Activated naive CD4-positive, alpha-beta T cell treated with anti-CD3 and anti-CD28 coated beads for 36 hours (primary cell): ENCODE results near the gene MAPK6. TPM values are rescaled to one million over a fixed set of nuclear protein-coding genes. Genes with fewer than 3 reads are reported as not detected.
"Not testable (repeated sequence)": the region's sequence is repeated elsewhere in the genome, so short reads cannot be mapped to it uniquely, and the experiment has no call there.

Experiments used
- CTCF ChIA-PET: fragments of 350-600 bp; sonication (Branson Sonifier 250); formaldehyde crosslinking; loops from one replicate; lab custom pipeline; 2021; ENCODE audit warnings: antibody characterized with exemption; lab: Charles Lee
- DNase-seq: peaks from one replicate; pipeline ENCODE4 v3.0.0-alpha.2; 2020
- H3K27ac Mint-ChIP-seq: one replicate; pipeline ENCODE4 v1.8.0; 2021; ENCODE audit warnings: mild to moderate bottlenecking, mixed read lengths
- H3K27me3 Mint-ChIP-seq: one replicate; pipeline ENCODE4 v1.8.0; 2021; ENCODE audit warnings: low read depth, mixed read lengths
- H3K36me3 Mint-ChIP-seq: one replicate; pipeline ENCODE4 v1.8.0; 2021; ENCODE audit warnings: low read depth, mixed read lengths
- H3K4me1 Mint-ChIP-seq: one replicate; pipeline ENCODE4 v1.8.0; 2021; ENCODE audit warnings: low read depth, mixed read lengths
- H3K4me3 Mint-ChIP-seq: one replicate; pipeline ENCODE4 v1.8.0; 2021; ENCODE audit warnings: mild to moderate bottlenecking, moderate library complexity, mixed read lengths
- H3K9me3 Mint-ChIP-seq: one replicate; pipeline ENCODE4 v1.8.0; 2021; ENCODE audit warnings: mixed read lengths
- intact Hi-C: fragments of 100-400 bp; cut with micrococcal nuclease; formaldehyde crosslinking; loops from one replicate; pipeline ENCODE4 v1.15.1; 2023
- total RNA-seq, 2 experiments: library from RNA; stranded (reverse); gene quantifications; one replicate each; pipeline ENCODE4 v1.2.3, GENCODE V29; 2021

Gene MAPK6
- total RNA-seq, 2 experiments from 2014 or later, result 16.7 to 17.2 TPM

DNA sequence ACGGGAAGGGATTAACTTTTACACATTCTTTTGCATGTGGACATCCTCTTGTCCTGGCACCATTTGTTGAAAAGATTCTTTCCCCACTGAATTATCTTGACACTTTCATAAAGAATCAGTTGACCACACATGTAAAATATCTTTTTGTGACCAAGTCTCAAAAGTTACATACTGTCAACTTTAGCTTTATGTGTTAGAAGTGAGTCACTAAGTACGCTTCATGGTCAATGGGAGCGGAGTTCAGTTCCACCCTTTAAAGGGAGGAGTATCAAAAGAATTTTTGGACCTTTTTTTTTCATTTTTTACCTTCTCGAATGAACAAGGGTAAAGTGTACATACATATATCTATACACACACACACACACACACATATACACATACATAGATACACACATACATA is 35.4 kb downstream of the MAPK6 start:
- no peaks in the 10 kb centered on the region for H3K9me3 Mint-ChIP-seq
- H3K27ac Mint-ChIP-seq, result no peak overlapping the region
- H3K36me3 Mint-ChIP-seq, result peaks cover 18% of the 10 kb centered on the region
- CTCF ChIA-PET, result interaction anchor here (0.6 to 0.7 kb wide), 2 partner anchors 24 to 1640 kb away, joined by 3 to 4 read pairs; no protein-coding TSS in a partner anchor
- intact Hi-C loops, result no loop called here
- H3K4me3 Mint-ChIP-seq, result no peak overlapping the region
- no peak for DNase-seq
- no peaks in the 10 kb centered on the region for H3K4me1 Mint-ChIP-seq
- no peaks in the 10 kb centered on the region for H3K27me3 Mint-ChIP-seq

GRCh38 chr15:52054858-52055257 is 35.8 kb downstream of the MAPK6 start:
- H3K4me3 Mint-ChIP-seq, H3K9me3 Mint-ChIP-seq, intact Hi-C loops, H3K4me1 Mint-ChIP-seq, H3K27me3 Mint-ChIP-seq, DNase-seq, H3K27ac Mint-ChIP-seq: not testable (repeated sequence)
- CTCF ChIA-PET, result interaction anchor here (0.6 kb wide), 1 partner anchor 1641 kb away, joined by 3 read pairs; no protein-coding TSS in a partner anchor
- H3K36me3 Mint-ChIP-seq, result peaks cover 17% of the 10 kb centered on the region

- H3K27me3 Mint-ChIP-seq, result no peaks in the 10 kb centered on the region
- no peaks in the 10 kb centered on the region for H3K4me1 Mint-ChIP-seq
- intact Hi-C loops, result no loop called here
- no peaks in the 10 kb centered on the region for H3K9me3 Mint-ChIP-seq
- CTCF ChIA-PET, result no interaction called here
- H3K4me3 Mint-ChIP-seq, result no peak overlapping the region
- DNase-seq, result no peak
- peaks cover 16% of the 10 kb centered on the region for H3K36me3 Mint-ChIP-seq
- no peak overlapping the region for H3K27ac Mint-ChIP-seq
These were observed 37.0 kb downstream of the MAPK6 start for GRCh38 chr15:52056001-52056400.

GRCh38 chr15:52056496-52056895 is 37.5 kb downstream of the MAPK6 start:
- intact Hi-C loops, result no loop called here
- H3K4me1 Mint-ChIP-seq, result no peaks in the 10 kb centered on the region
- DNase-seq, result no peak
- no peaks in the 10 kb centered on the region for H3K9me3 Mint-ChIP-seq
- CTCF ChIA-PET, result no interaction called here
- peaks cover 18% of the 10 kb centered on the region for H3K36me3 Mint-ChIP-seq
- no peak overlapping the region for H3K4me3 Mint-ChIP-seq
- no peak overlapping the region for H3K27ac Mint-ChIP-seq
- H3K27me3 Mint-ChIP-seq, result no peaks in the 10 kb centered on the region

DNA sequence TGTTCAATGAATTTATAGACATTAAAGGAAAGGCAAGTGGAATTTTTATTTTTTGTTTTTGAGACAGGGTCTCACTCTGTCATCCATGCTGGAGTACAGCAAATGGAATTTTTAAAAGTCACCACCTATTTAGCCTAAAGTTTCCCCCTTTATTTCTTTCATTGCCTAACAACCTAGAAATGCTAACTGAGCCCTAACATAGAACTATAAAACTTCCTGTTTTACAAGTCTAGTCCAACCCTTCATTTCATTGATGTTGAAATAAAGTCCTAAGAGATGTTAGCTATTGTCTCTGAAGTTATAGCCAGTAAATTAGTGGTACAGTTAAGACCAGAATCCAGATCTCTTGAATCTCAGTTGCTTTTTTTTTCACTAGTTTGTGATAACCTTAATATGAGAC is 39.0 kb downstream of the MAPK6 start:
- CTCF ChIA-PET, result interaction anchor here (1.1 kb wide), 1 partner anchor 150 kb away, joined by 5 read pairs; no protein-coding TSS in a partner anchor
- H3K36me3 Mint-ChIP-seq, result peaks cover 13% of the 10 kb centered on the region
- intact Hi-C loops, result no loop called here

DNA sequence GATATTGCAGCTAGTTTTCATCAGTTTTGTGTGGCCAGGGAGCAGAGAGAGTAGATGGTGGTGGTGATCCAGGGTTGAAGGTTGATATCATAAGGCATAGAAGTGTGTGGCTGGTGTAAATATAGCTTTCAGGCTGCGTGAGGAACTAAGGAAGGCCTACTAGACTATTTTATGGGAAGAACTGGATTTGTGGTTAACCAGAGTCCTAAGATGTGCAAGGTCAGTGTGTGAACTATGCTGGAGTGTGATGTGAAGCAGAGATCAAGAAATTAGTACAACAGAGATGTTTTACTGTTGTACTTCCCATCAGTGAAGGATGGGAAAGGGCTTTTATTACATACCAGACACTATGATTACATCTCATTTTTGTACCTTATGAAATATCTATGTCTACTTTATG is 41.5 kb downstream of the MAPK6 start:
- CTCF ChIA-PET, result interaction anchor here (0.9 to 1.1 kb wide), 2 partner anchors 9 to 18 kb away, joined by 3 to 5 read pairs; no protein-coding TSS in a partner anchor
- peaks cover 20% of the 10 kb centered on the region for H3K36me3 Mint-ChIP-seq
- intact Hi-C loops, result no loop called here
- no peak overlapping the region for H3K27ac Mint-ChIP-seq
- H3K4me1 Mint-ChIP-seq, result no peaks in the 10 kb centered on the region
- no peak for DNase-seq
- H3K9me3 Mint-ChIP-seq, result no peaks in the 10 kb centered on the region
- H3K4me3 Mint-ChIP-seq, result no peak overlapping the region
- H3K27me3 Mint-ChIP-seq, result no peaks in the 10 kb centered on the region

More for the DNA sequence above, 39.0 kb downstream of the MAPK6 start:
- no peaks in the 10 kb centered on the region for H3K9me3 Mint-ChIP-seq
- H3K4me3 Mint-ChIP-seq, result no peak overlapping the region
- DNase-seq, result no peak
- H3K27me3 Mint-ChIP-seq, result no peaks in the 10 kb centered on the region
- no peak overlapping the region for H3K27ac Mint-ChIP-seq
- H3K4me1 Mint-ChIP-seq, result no peaks in the 10 kb centered on the region

DNA sequence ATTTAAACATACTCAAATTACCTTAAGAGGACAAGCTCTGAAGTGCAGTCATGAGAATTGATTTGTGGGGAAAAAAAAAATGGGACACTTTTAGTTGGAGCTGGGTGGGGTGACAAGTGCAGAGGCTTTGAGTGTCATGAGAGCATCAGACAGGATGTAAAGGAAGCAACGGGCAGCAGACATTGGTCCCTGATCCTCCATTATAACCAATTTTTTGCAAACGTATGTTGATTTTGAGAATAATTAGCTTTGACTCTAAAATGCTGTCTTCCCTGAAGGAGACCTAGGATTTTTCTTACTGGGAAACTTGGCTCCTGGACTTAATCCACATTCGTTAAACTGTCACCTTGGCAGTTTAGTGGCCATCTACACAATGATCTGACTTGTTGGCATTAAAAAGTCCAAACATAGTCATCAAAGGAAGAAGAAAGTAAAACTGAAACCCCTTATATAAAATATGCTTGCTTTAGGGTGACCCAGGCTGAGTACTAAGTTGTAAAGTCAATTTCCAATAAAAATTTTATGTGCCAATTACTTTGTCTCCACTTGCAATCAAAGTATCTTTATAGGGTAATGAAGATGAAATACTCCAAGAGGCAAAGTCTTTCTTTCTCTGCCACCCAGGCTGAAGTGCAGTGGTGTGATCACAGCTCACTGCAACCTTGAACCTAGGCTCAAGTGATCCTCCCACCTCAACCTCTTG is 48.0 kb downstream of the MAPK6 start:
- Mint-ChIP-seq H3K4me1 (peaks cover 15% of the 10 kb centered on the region), H3K36me3 (peaks cover 15% of the 10 kb centered on the region), H3K9me3 (no peaks in the 10 kb centered on the region), H3K27ac (no peak overlapping the region), H3K4me3 (no peak overlapping the region), H3K27me3 (no peaks in the 10 kb centered on the region)
- intact Hi-C loops, result no loop called here
- CTCF ChIA-PET, result interaction anchor here (0.6 to 4.3 kb wide), 5 partner anchors 11 to 178 kb away, joined by 3 to 25 read pairs (median 3); no protein-coding TSS in a partner anchor
- no peak for DNase-seq

GRCh38 chr15:52067545-52067926 is 48.5 kb downstream of the MAPK6 start:
- no peaks in the 10 kb centered on the region for H3K27me3 Mint-ChIP-seq
- peaks cover 15% of the 10 kb centered on the region for H3K4me1 Mint-ChIP-seq
- no peak for DNase-seq
- intact Hi-C loops, result no loop called here
- H3K27ac Mint-ChIP-seq, result no peak overlapping the region
- peaks cover 15% of the 10 kb centered on the region for H3K36me3 Mint-ChIP-seq
- no peaks in the 10 kb centered on the region for H3K9me3 Mint-ChIP-seq
- H3K4me3 Mint-ChIP-seq, result no peak overlapping the region
- CTCF ChIA-PET, result interaction anchor here (0.6 to 4.3 kb wide), 5 partner anchors 11 to 178 kb away, joined by 3 to 25 read pairs (median 3); no protein-coding TSS in a partner anchor

GRCh38 chr15:52068004-52068615 is 49.1 kb downstream of the MAPK6 start:
- H3K27ac Mint-ChIP-seq, result no peak overlapping the region

DNA sequence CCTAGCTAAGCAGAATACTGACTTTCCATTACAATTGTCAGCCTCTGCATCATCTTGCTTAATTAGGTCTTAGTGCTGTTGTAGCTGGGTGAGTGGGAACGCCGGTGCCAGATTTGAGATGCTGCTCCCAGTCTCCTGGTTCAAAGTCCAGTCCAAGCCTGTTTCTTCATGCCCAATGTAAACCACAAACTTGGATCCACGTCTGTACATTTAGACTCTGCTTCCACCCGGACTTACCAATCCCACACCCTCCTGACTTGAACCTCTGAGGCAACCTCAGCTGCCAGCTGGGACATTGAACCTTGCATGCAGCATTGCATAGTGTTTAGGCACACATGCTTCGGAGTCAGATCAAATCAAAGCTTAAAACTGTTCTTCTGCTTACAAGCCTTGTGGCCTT is 50.5 kb downstream of the MAPK6 start:
- Mint-ChIP-seq H3K36me3 (peaks cover 3% of the 10 kb centered on the region), H3K27ac (no peak overlapping the region), H3K4me1 (peaks cover 15% of the 10 kb centered on the region), H3K27me3 (no peaks in the 10 kb centered on the region), H3K9me3 (no peaks in the 10 kb centered on the region), H3K4me3 (no peak overlapping the region)
- CTCF ChIA-PET, result interaction anchor here (0.7 to 4.3 kb wide), 7 partner anchors 9 to 158 kb away, joined by 3 to 25 read pairs (median 3); no protein-coding TSS in a partner anchor
- no peak for DNase-seq
- intact Hi-C loops, result no loop called here

More at GRCh38 chr15:52068004-52068615, 49.1 kb downstream of the MAPK6 start:
- DNase-seq, result no peak
- no peak overlapping the region for H3K4me3 Mint-ChIP-seq
- H3K27me3 Mint-ChIP-seq, result no peaks in the 10 kb centered on the region
- intact Hi-C loops, result no loop called here
- peaks cover 15% of the 10 kb centered on the region for H3K4me1 Mint-ChIP-seq
- H3K9me3 Mint-ChIP-seq, result no peaks in the 10 kb centered on the region
- H3K36me3 Mint-ChIP-seq, result peaks cover 11% of the 10 kb centered on the region
- CTCF ChIA-PET, result interaction anchor here (0.6 to 4.3 kb wide), 4 partner anchors 10 to 121 kb away, joined by 3 to 25 read pairs (median 4); no protein-coding TSS in a partner anchor

- no peak overlapping the region for H3K4me3 Mint-ChIP-seq
- CTCF ChIA-PET, result interaction anchor here (0.6 kb wide), 1 partner anchor 100 kb away, joined by 3 read pairs; the partner anchor contains the start of gene LEO1
These were observed 52.6 kb downstream of the MAPK6 start for GRCh38 chr15:52071570-52071969.

More at GRCh38 chr15:52071570-52071969, 52.6 kb downstream of the MAPK6 start:
- no peak overlapping the region for H3K27ac Mint-ChIP-seq
- H3K36me3 Mint-ChIP-seq, result peaks cover 1% of the 10 kb centered on the region
- peaks cover 13% of the 10 kb centered on the region for H3K4me1 Mint-ChIP-seq
- no peaks in the 10 kb centered on the region for H3K9me3 Mint-ChIP-seq
- DNase-seq, result no peak
- H3K27me3 Mint-ChIP-seq, result no peaks in the 10 kb centered on the region
- intact Hi-C loops, result no loop called here
